ENCODE measurements around the gene TRAPPC5. TPM values are rescaled to one million over a fixed set of nuclear protein-coding genes. Genes with fewer than 3 reads are reported as not detected.

Gene TRAPPC5
- polyA plus RNA-seq, 1 of the 3 experiments (the other 2 are of a cell fraction), result 49.4 TPM

DNA sequence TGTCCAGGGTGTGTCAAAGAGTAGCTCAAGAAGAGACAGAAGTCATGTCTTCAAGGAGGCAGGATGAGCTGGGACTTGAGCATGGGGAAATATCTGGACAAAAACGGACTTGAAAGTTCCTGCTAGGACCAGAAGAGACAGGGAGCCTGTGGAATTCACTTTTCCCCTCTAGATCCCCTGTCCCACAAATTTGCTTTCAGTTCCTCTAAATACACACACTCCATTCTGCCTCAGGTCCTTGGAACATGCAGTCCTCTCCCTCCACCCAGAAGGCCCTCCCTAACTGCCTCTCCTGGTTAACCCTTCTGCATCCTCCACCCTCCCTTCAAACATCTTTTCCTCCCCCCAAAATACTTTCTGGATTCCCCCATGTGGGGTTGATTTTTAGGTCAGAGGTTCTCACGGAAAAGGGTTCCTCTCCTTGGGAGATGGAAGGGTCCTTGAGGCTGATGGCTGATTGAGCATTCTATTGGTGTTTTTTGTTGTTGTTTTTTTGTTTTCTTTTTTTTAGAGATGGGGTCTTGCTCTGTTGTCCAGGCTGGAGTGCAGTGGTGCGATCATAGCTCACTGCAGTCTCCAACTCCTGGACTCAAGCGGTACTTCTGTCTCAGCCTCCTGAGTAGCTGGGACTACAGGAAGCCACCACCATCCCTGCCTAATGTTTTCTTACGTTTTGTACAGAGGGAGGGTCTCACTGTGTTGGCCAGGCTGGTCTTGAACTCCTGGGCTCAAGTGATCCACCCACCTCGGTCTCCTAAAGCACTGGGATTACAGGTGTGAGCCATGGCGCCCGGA is 18.7 kb upstream of the TRAPPC5 start:
- no peak overlapping the region for H3K27ac ChIP-seq (ENCODE audit: low read depth in 2 of 2, low read length in 1 of 2)
- no peaks in the 10 kb centered on the region for H3K9me2 ChIP-seq
- TF ChIP-seq ZBTB33 (IDR thresholded peaks at IDR 0.05; ENCODE audit: borderline replicate concordance, low read depth), result no peak
- TF ChIP-seq MEF2A (IDR thresholded peaks at IDR 0.05; ENCODE audit: borderline replicate concordance, low read depth), result no peak
- TF ChIP-seq, protein P1, sequence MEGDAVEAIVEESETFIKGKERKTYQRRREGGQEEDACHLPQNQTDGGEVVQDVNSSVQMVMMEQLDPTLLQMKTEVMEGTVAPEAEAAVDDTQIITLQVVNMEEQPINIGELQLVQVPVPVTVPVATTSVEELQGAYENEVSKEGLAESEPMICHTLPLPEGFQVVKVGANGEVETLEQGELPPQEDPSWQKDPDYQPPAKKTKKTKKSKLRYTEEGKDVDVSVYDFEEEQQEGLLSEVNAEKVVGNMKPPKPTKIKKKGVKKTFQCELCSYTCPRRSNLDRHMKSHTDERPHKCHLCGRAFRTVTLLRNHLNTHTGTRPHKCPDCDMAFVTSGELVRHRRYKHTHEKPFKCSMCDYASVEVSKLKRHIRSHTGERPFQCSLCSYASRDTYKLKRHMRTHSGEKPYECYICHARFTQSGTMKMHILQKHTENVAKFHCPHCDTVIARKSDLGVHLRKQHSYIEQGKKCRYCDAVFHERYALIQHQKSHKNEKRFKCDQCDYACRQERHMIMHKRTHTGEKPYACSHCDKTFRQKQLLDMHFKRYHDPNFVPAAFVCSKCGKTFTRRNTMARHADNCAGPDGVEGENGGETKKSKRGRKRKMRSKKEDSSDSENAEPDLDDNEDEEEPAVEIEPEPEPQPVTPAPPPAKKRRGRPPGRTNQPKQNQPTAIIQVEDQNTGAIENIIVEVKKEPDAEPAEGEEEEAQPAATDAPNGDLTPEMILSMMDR (IDR thresholded peaks at IDR 0.05), result no peak
- TF ChIP-seq TEAD4 (IDR thresholded peaks at IDR 0.05; ENCODE audit: borderline replicate concordance, insufficient read depth), result no peak
- no peak for TF ChIP-seq RXRA (IDR thresholded peaks at IDR 0.05; ENCODE audit: borderline replicate concordance, low read depth)
- no peak overlapping the region for H2AFZ ChIP-seq (ENCODE audit: low read depth)
- H3K27me3 ChIP-seq (ENCODE audit: insufficient read depth), result peaks cover 56% of the 10 kb centered on the region
- no peaks in the 10 kb centered on the region for H3K79me2 ChIP-seq (ENCODE audit: insufficient read depth)
- no peaks in the 10 kb centered on the region for H3K9me3 ChIP-seq
- H3K4me2 ChIP-seq, result no peak overlapping the region
- 26% methylated on average over 8 of the region's 8 CpGs for WGBS (ENCODE audit: low lambda C conversion rate)
- no peaks in the 10 kb centered on the region for H3K36me3 ChIP-seq (replicated peaks in 1 of 2; ENCODE audit: control insufficient read depth in 1 of 2, insufficient read depth in 2 of 2, low read length in 1 of 2)
- DNase-seq, result no peak
- POLR2A ChIA-PET, result no interaction called here
- no peak overlapping the region for H3K9ac ChIP-seq
- H4K20me1 ChIP-seq (ENCODE audit: insufficient read depth), result no peaks in the 10 kb centered on the region
- H3K4me1 ChIP-seq (ENCODE audit: control insufficient read depth in 1 of 2, insufficient read depth in 2 of 2, low read depth in 1 of 2, low read length in 1 of 2), result no peaks in the 10 kb centered on the region
- H3K4me3 ChIP-seq (ENCODE audit: low read depth in 2 of 2, low read length in 1 of 2), result no peak overlapping the region
- CTCF ChIA-PET, result interaction anchor here (1.5 to 2.9 kb wide), 4 partner anchors 10 to 94 kb away, joined by 7 to 10 read pairs (median 8); partner anchors contain the start of gene TRAPPC5
- no peaks in the 10 kb centered on the region for H3F3A ChIP-seq (replicated peaks; ENCODE audit: insufficient read depth)

- ChIA-PET POLR2A (no interaction called here), CTCF (interaction anchor here (0.6 to 4.2 kb wide), 4 partner anchors 11 to 94 kb away, joined by 3 to 14 read pairs (median 10); partner anchors contain the start of gene TRAPPC5)
- TF ChIP-seq PBX3 (IDR thresholded peaks at IDR 0.05) (no peak), FOXJ3 (CRISPR knock-in tag; IDR thresholded peaks at IDR 0.05) (no peak)
- 19% methylated on average over 11 of the region's 14 CpGs for WGBS (ENCODE audit: low lambda C conversion rate)
- Histone ChIP-seq H3K79me2 (ENCODE audit: insufficient read depth) (no peaks in the 10 kb centered on the region), H2AFZ (ENCODE audit: low read depth) (no peak overlapping the region), H3K4me2 (no peak overlapping the region), H3K4me1 (ENCODE audit: control insufficient read depth in 1 of 2, insufficient read depth in 2 of 2, low read depth in 1 of 2, low read length in 1 of 2) (no peaks in the 10 kb centered on the region), H3K9ac (no peak overlapping the region), H3K36me3 (replicated peaks in 1 of 2; ENCODE audit: control insufficient read depth in 1 of 2, insufficient read depth in 2 of 2, low read length in 1 of 2) (no peaks in the 10 kb centered on the region), H3K27ac (ENCODE audit: low read depth in 2 of 2, low read length in 1 of 2) (no peak overlapping the region), H3F3A (replicated peaks; ENCODE audit: insufficient read depth) (no peaks in the 10 kb centered on the region), H3K4me3 (ENCODE audit: low read depth in 2 of 2, low read length in 1 of 2) (no peak overlapping the region), H3K9me2 (no peaks in the 10 kb centered on the region), H3K9me3 (no peaks in the 10 kb centered on the region), H3K27me3 (ENCODE audit: insufficient read depth) (peaks cover 63% of the 10 kb centered on the region), H4K20me1 (ENCODE audit: insufficient read depth) (no peaks in the 10 kb centered on the region)
- DNase-seq, result no peak
These were observed 18.0 kb upstream of the TRAPPC5 start for GRCh38 chr19:7662657-7663056.
